Activated CD8-positive, alpha-beta memory T cell treated with anti-CD3 and anti-CD28 coated beads for 24 hours (primary cell): Measurements from ENCODE around the gene CFAP73.

Source experiments
- DNase-seq: peaks from one replicate; pipeline ENCODE4 v3.0.0-alpha.2; 2020

CFAP73 gene

GRCh38 chr12:113167868-113168267, 18.3 kb downstream of the CFAP73 start:
- DNase-seq: no peak

- DNase-seq: no peak
These were observed 20.2 kb downstream of the CFAP73 start for GRCh38 chr12:113169697-113170096.

GRCh38 chr12:113170457-113170856, 20.9 kb downstream of the CFAP73 start:
- DNase-seq: no peak

GRCh38 chr12:113170926-113171325, 21.4 kb downstream of the CFAP73 start:
- no peak for DNase-seq

- no peak for DNase-seq
These were observed 22.0 kb downstream of the CFAP73 start for GRCh38 chr12:113171543-113171942.

- DNase-seq: no peak
These were observed 22.7 kb downstream of the CFAP73 start for GRCh38 chr12:113172185-113172584.

GRCh38 chr12:113173081-113173698, 23.7 kb downstream of the CFAP73 start:
- no peak for DNase-seq

- peak; percentile 90 for DNase-seq
These were observed 25.2 kb downstream of the CFAP73 start for GRCh38 chr12:113174461-113175384.

GRCh38 chr12:113179023-113179422, 29.5 kb downstream of the CFAP73 start:
- no peak for DNase-seq

- no peak for DNase-seq
These were observed 30.8 kb downstream of the CFAP73 start for GRCh38 chr12:113180333-113180732.

GRCh38 chr12:113181975-113182374, 32.5 kb downstream of the CFAP73 start:
- no peak for DNase-seq

- DNase-seq: no peak
These were observed 33.6 kb downstream of the CFAP73 start for GRCh38 chr12:113183030-113183589.

- DNase-seq: no peak
These were observed 34.8 kb downstream of the CFAP73 start for GRCh38 chr12:113184098-113184899.

- DNase-seq: peak; percentile 95
These were observed 35.3 kb downstream of the CFAP73 start for GRCh38 chr12:113184900-113185179.

GRCh38 chr12:113185180-113186032, 35.9 kb downstream of the CFAP73 start, which contains the start of the genes DDX54 and RITA1:
Gene DDX54 (minus strand): TSS chr12:113185478. CDS start chr12:113185451, 27 bp downstream.
Gene RITA1 (plus strand): TSS chr12:113185721. CDS start chr12:113186747, 1,026 bp downstream.
- DNase-seq: peak; percentile 96

GRCh38 chr12:113186033-113186365, 36.5 kb downstream of the CFAP73 start:
- DNase-seq: no peak

GRCh38 chr12:113186666-113187325, 37.3 kb downstream of the CFAP73 start:
- no peak for DNase-seq

GRCh38 chr12:113189361-113189760, 39.8 kb downstream of the CFAP73 start:
- DNase-seq: no peak

- DNase-seq: no peak
These were observed 41.2 kb downstream of the CFAP73 start for GRCh38 chr12:113190761-113191160.

- DNase-seq: no peak
These were observed 41.7 kb downstream of the CFAP73 start for GRCh38 chr12:113191227-113191626.

- DNase-seq: no peak
These were observed 45.5 kb downstream of the CFAP73 start for GRCh38 chr12:113194971-113195391.

GRCh38 chr12:113195598-113195997, 46.1 kb downstream of the CFAP73 start:
- DNase-seq: no peak
